ENCODE results near the gene LKAAEAR1. TPM values are rescaled to one million over a fixed set of nuclear protein-coding genes. Genes with fewer than 3 reads are reported as not detected.
A peak's percentile ranks its signal among the peaks of the same experiment; 100 is the strongest.

LKAAEAR1 gene
- total and polyA plus RNA-seq, 3 experiments from 2014 or later = 0.29 to 1.2 (median 0.39) TPM

- no peak for DNase-seq
- Mint-ChIP-seq H3K36me3 (peaks cover 0 to 19% (median 0%) of the 10 kb centered on the region in 3 donors), H3K27me3 (no peaks in the 10 kb centered on the region), H3K4me3 (no peak overlapping the region), H3K4me1 (peaks cover 14 to 35% (median 20%) of the 10 kb centered on the region in 3 donors), H3K27ac (no peak overlapping the region), H3K9me3 (no peaks in the 10 kb centered on the region)
- CTCF ChIA-PET = interaction anchor here (0.7 to 2.2 kb wide), 4 partner anchors 8 to 10 kb away, joined by 3 to 7 read pairs (median 3); partner anchors contain the start of gene RGS19
- peaks cover 36% of the 10 kb centered on the region for H3K4me1 ChIP-seq (ENCODE audit: insufficient read depth, low read length)
- H3K4me3 ChIP-seq (ENCODE audit: low read length) = no peak overlapping the region
- H3K27me3 ChIP-seq (ENCODE audit: insufficient read depth, low read length, poor library complexity, severe bottlenecking) = no peaks in the 10 kb centered on the region
- H3K9me3 ChIP-seq (ENCODE audit: low read length) = no peaks in the 10 kb centered on the region
- POLR2A ChIA-PET = interaction anchor here (0.6 to 1.2 kb wide), 2 partner anchors 10 to 90 kb away, joined by 3 to 6 read pairs; partner anchors contain the start of genes OPRL1, RGS19 and SAMD10
- no peaks in the 10 kb centered on the region for H3K36me3 ChIP-seq (ENCODE audit: insufficient read depth, low read length)
- no peak overlapping the region for H3K27ac ChIP-seq (ENCODE audit: low read depth, low read length)
These were observed 15.0 kb downstream of the LKAAEAR1 start for GRCh38 chr20:64069209-64069613.

DNA sequence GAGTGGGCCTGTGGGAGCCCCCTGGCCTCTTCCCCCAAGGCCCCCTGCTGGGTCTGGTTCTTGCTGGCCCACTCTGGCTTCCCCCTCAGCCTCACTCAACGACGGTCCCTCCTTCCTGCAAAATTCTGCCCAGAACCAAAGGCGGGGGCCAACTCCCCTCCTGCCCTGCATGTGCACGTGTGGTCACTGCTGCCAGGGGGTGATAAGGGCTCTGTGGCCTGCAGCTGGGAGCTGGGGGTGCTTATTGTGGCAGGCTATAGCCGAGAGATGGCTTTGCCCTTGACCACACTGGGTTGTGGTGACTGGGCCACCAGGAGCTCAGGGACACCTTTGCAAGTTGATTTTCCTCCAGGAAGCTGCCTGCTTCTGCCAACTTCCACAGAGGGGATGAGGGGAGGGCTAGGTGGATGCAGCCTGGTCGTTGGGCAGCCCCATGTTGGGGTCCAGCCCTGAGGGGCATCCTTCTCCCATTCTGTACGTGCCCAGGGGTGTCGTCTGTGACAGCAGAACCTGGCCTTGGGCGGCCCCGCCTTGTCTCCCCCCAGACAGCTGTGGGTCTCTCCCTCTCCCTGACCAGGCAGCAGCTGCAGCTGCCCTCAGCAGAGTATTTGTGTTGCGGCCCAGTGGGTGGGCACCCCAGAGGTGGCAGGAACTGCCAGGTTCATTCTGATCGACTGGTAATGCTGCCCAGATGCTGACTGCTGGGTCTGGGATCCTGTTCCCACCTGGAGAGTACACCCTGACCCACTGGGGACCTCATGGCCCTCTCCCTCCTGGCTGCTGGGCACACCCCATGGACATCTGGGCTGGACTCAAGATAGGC lies 15.6 kb downstream of the LKAAEAR1 start:
- no peak overlapping the region for H3K27ac ChIP-seq (ENCODE audit: low read depth, low read length)

GRCh38 chr20:64067733-64068307 lies 16.4 kb downstream of the LKAAEAR1 start:
- no peaks in the 10 kb centered on the region for H3K27me3 ChIP-seq (ENCODE audit: insufficient read depth, low read length, poor library complexity, severe bottlenecking)
- no peaks in the 10 kb centered on the region for H3K36me3 ChIP-seq (ENCODE audit: insufficient read depth, low read length)
- Mint-ChIP-seq H3K27ac (peak overlapping the region in 1 of 8 donors; percentile 8), H3K27me3 (no peaks in the 10 kb centered on the region), H3K4me1 (peaks cover 21 to 44% (median 24%) of the 10 kb centered on the region in 3 donors), H3K9me3 (no peaks in the 10 kb centered on the region), H3K36me3 (peaks cover 0 to 9% (median 0%) of the 10 kb centered on the region in 3 donors), H3K4me3 (no peak overlapping the region)
- H3K4me1 ChIP-seq (ENCODE audit: insufficient read depth, low read length) = peaks cover 44% of the 10 kb centered on the region
- ChIA-PET CTCF (interaction anchor here (1.1 to 2.2 kb wide), 3 partner anchors 10 to 29 kb away, joined by 4 to 7 read pairs (median 4); partner anchors contain the start of gene LKAAEAR1), POLR2A (no interaction called here)
- no peak for DNase-seq
- no peak overlapping the region for H3K4me3 ChIP-seq (ENCODE audit: low read length)
- no peak overlapping the region for H3K27ac ChIP-seq (ENCODE audit: low read depth, low read length)
- no peaks in the 10 kb centered on the region for H3K9me3 ChIP-seq (ENCODE audit: low read length)

More for the DNA sequence above, 15.6 kb downstream of the LKAAEAR1 start:
- no peaks in the 10 kb centered on the region for H3K36me3 ChIP-seq (ENCODE audit: insufficient read depth, low read length)
- H3K27ac Mint-ChIP-seq = peak overlapping the region in 1 of 8 donors; percentile 64
- ChIA-PET POLR2A (interaction anchor here (0.6 kb wide), 1 partner anchor 89 kb away, joined by 3 read pairs; the partner anchor contains the start of gene SAMD10), CTCF (interaction anchor here (0.7 to 2.2 kb wide), 4 partner anchors 8 to 30 kb away, joined by 3 to 7 read pairs (median 4); no protein-coding TSS in a partner anchor)
- no peaks in the 10 kb centered on the region for H3K9me3 ChIP-seq (ENCODE audit: low read length)
- no peaks in the 10 kb centered on the region for H3K27me3 Mint-ChIP-seq
- peaks cover 42% of the 10 kb centered on the region for H3K4me1 ChIP-seq (ENCODE audit: insufficient read depth, low read length)
- no peak overlapping the region for H3K4me3 Mint-ChIP-seq
- no peak overlapping the region for H3K4me3 ChIP-seq (ENCODE audit: low read length)
- H3K27me3 ChIP-seq (ENCODE audit: insufficient read depth, low read length, poor library complexity, severe bottlenecking) = no peaks in the 10 kb centered on the region
- no peaks in the 10 kb centered on the region for H3K9me3 Mint-ChIP-seq
- H3K36me3 Mint-ChIP-seq = peaks cover 0 to 15% (median 0%) of the 10 kb centered on the region in 3 donors
- no peak for DNase-seq
- H3K4me1 Mint-ChIP-seq = peaks cover 20 to 41% (median 24%) of the 10 kb centered on the region in 3 donors

- H3K27me3 Mint-ChIP-seq = no peaks in the 10 kb centered on the region
- H3K4me1 ChIP-seq (ENCODE audit: insufficient read depth, low read length) = peaks cover 50% of the 10 kb centered on the region
- POLR2A ChIA-PET = interaction anchor here (1.3 kb wide), 1 partner anchor 16 kb away, joined by 4 read pairs; no protein-coding TSS in a partner anchor
- H3K27me3 ChIP-seq (ENCODE audit: insufficient read depth, low read length, poor library complexity, severe bottlenecking) = no peaks in the 10 kb centered on the region
- no peak overlapping the region for H3K27ac ChIP-seq (ENCODE audit: low read depth, low read length)
- H3K4me3 ChIP-seq (ENCODE audit: low read length) = peak overlapping the region; percentile 4
- CTCF ChIA-PET = interaction anchor here (1.2 kb wide), 1 partner anchor 17 kb away, joined by 4 read pairs; the partner anchor contains the start of gene LKAAEAR1
- H3K9me3 ChIP-seq (ENCODE audit: low read length) = no peaks in the 10 kb centered on the region
- H3K9me3 Mint-ChIP-seq = no peaks in the 10 kb centered on the region
- H3K36me3 Mint-ChIP-seq = peaks cover 0 to 3% (median 0%) of the 10 kb centered on the region in 3 donors
- H3K36me3 ChIP-seq (ENCODE audit: insufficient read depth, low read length) = no peaks in the 10 kb centered on the region
- peak overlapping the region in 3 of 8 donors; percentile 8 to 87 (median 47) for H3K27ac Mint-ChIP-seq
- H3K4me3 Mint-ChIP-seq = peak overlapping the region in 1 of 7 donors; percentile 65
- DNase-seq = no peak
- peaks cover 21 to 46% (median 24%) of the 10 kb centered on the region in 3 donors for H3K4me1 Mint-ChIP-seq
These were observed 17.1 kb downstream of the LKAAEAR1 start for GRCh38 chr20:64067005-64067632.

DNA sequence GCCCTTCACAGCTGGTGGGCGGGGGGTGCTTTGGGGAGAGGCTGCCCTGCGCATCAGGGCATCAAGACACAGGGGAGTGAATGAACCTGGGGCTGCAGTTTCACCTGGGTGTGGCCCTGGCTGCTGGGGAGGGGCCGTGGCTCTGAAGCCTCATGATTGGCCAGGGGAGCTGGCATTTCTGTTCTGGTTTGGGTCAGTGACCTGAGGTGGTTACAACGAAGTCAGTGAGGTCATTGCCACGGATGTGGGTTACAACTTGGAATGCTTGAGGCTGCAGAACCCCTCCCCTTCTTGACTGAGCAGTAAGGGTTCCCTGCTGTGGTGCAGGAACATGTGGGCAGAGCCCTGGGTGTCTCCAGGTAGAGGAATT lies 18.2 kb downstream of the LKAAEAR1 start:
- H3K27me3 Mint-ChIP-seq = no peaks in the 10 kb centered on the region
- peak overlapping the region; percentile 34 to 90 (median 80) for H3K27ac Mint-ChIP-seq
- Histone ChIP-seq H3K9me3 (ENCODE audit: low read length) (no peaks in the 10 kb centered on the region), H3K4me3 (ENCODE audit: low read length) (no peak overlapping the region), H3K36me3 (ENCODE audit: insufficient read depth, low read length) (no peaks in the 10 kb centered on the region), H3K4me1 (ENCODE audit: insufficient read depth, low read length) (peaks cover 50% of the 10 kb centered on the region), H3K27ac (ENCODE audit: low read depth, low read length) (no peak overlapping the region), H3K27me3 (ENCODE audit: insufficient read depth, low read length, poor library complexity, severe bottlenecking) (no peaks in the 10 kb centered on the region)
- H3K36me3 Mint-ChIP-seq = peaks cover 0 to 2% (median 0%) of the 10 kb centered on the region in 3 donors
- H3K4me1 Mint-ChIP-seq = peaks cover 21 to 50% (median 24%) of the 10 kb centered on the region in 3 donors
- CTCF ChIA-PET = interaction anchor here (1.3 to 2.7 kb wide), 2 partner anchors 15 to 28 kb away, joined by 4 to 10 read pairs; no protein-coding TSS in a partner anchor
- POLR2A ChIA-PET = interaction anchor here (1.3 kb wide), 1 partner anchor 17 kb away, joined by 4 read pairs; no protein-coding TSS in a partner anchor
- DNase-seq = peak; percentile 24 to 68 (median 46)
- H3K9me3 Mint-ChIP-seq = no peaks in the 10 kb centered on the region
- H3K4me3 Mint-ChIP-seq = peak overlapping the region; percentile 53 to 80 (median 64)

GRCh38 chr20:64065062-64065973 lies 18.9 kb downstream of the LKAAEAR1 start:
- ChIA-PET POLR2A (interaction anchor here (1.3 kb wide), 1 partner anchor 18 kb away, joined by 4 read pairs; no protein-coding TSS in a partner anchor), CTCF (interaction anchor here (1.2 to 2.7 kb wide), 3 partner anchors 16 to 55 kb away, joined by 4 to 10 read pairs (median 4); no protein-coding TSS in a partner anchor)
- H3K27ac ChIP-seq (ENCODE audit: low read depth, low read length) = no peak overlapping the region
- no peak overlapping the region for H3K4me3 ChIP-seq (ENCODE audit: low read length)
- H3K4me1 ChIP-seq (ENCODE audit: insufficient read depth, low read length) = peaks cover 50% of the 10 kb centered on the region
- Mint-ChIP-seq H3K36me3 (peaks cover 0 to 2% (median 0%) of the 10 kb centered on the region in 3 donors), H3K4me3 (peak overlapping the region; percentile 53 to 80 (median 64)), H3K27me3 (no peaks in the 10 kb centered on the region), H3K9me3 (no peaks in the 10 kb centered on the region), H3K27ac (peak overlapping the region; percentile 42 to 90 (median 80)), H3K4me1 (peaks cover 21 to 50% (median 24%) of the 10 kb centered on the region in 3 donors)
- DNase-seq = no peak
- no peaks in the 10 kb centered on the region for H3K36me3 ChIP-seq (ENCODE audit: insufficient read depth, low read length)
- H3K27me3 ChIP-seq (ENCODE audit: insufficient read depth, low read length, poor library complexity, severe bottlenecking) = no peaks in the 10 kb centered on the region
- no peaks in the 10 kb centered on the region for H3K9me3 ChIP-seq (ENCODE audit: low read length)
